Upper lobe of right lung (tissue), 1 donor: ENCODE results near the gene SNX1. TPM values are rescaled to one million over a fixed set of nuclear protein-coding genes. Genes with fewer than 3 reads are reported as not detected.

ENCODE experiments used
- ATAC-seq: fragments of 200-7000 bp; cut with Tn5 transposase; one replicate; pipeline ENCODE4 v1.9.1; 2020; ENCODE audit warnings: mild to moderate bottlenecking, moderate library complexity
- DNase-seq: peaks from one replicate; pipeline ENCODE4 v3.0.0-alpha.2; 2020
- H3K27ac ChIP-seq: fragments of 200-600 bp; one replicate; pipeline ENCODE4 v1.8.0; 2022
- H3K27me3 ChIP-seq: fragments of 200-600 bp; one replicate; pipeline ENCODE4 v1.8.0; 2022; ENCODE audit warnings: mild to moderate bottlenecking
- H3K36me3 ChIP-seq: fragments of 200-600 bp; one replicate; pipeline ENCODE4 v1.8.0; 2022
- H3K4me1 ChIP-seq: fragments of 200-600 bp; one replicate; pipeline ENCODE4 v1.8.0; 2022
- H3K4me3 ChIP-seq: fragments of 200-600 bp; one replicate; pipeline ENCODE4 v1.8.0; 2022; ENCODE audit warnings: mild to moderate bottlenecking
- H3K9me3 ChIP-seq: fragments of 200-600 bp; one replicate; pipeline ENCODE4 v1.8.0; 2022
- CTCF ChIP-seq: fragments of 200-600 bp; IDR thresholded peaks from one replicate; pipeline ENCODE4 v1.8.0; 2022; ENCODE audit warnings: antibody characterized with exemption
- intact Hi-C: fragments of 100-400 bp; cut with DNase I; formaldehyde crosslinking; loops from one replicate; pipeline ENCODE4 v1.11.0; 2022
- total RNA-seq: library from RNA; stranded (reverse); fragmentation: NEBNext Ultra II Directional; extraction: Animal tissue kit (Norgen Biotek cat#: 25700); gene quantifications from one replicate; pipeline ENCODE4 v1.2.1, GENCODE V29; 2021
- donor health status: DM: no; HTN: yes; CAD: no; lungs with severe emphysema.

SNX1 gene
- total RNA-seq, 1 donor from 2014 or later, result 162 TPM

GRCh38 chr15:64132217-64132616 is 36.4 kb downstream of the SNX1 start:
- DNase-seq (no peak), ATAC-seq (peak; percentile 45)
- H3K27ac ChIP-seq, result no peak overlapping the region
- peaks cover 97% of the 10 kb centered on the region for H3K36me3 ChIP-seq
- no peak for TF ChIP-seq CTCF
- H3K4me1 ChIP-seq, result peaks cover 11% of the 10 kb centered on the region
- H3K9me3 ChIP-seq, result no peaks in the 10 kb centered on the region
- no peaks in the 10 kb centered on the region for H3K27me3 ChIP-seq
- H3K4me3 ChIP-seq, result no peak overlapping the region
- intact Hi-C loops, result no loop called here

GRCh38 chr15:64133623-64134344 is 38.0 kb downstream of the SNX1 start:
- ATAC-seq (peak; percentile 16), DNase-seq (no peak)
- H3K36me3 ChIP-seq, result peaks cover 97% of the 10 kb centered on the region

GRCh38 chr15:64134345-64134829 is 38.6 kb downstream of the SNX1 start:
- no peak for TF ChIP-seq CTCF
- peak; percentile 66 for ATAC-seq
- intact Hi-C loops, result no loop called here
- Histone ChIP-seq H3K27me3 (no peaks in the 10 kb centered on the region), H3K36me3 (peaks cover 92% of the 10 kb centered on the region), H3K27ac (no peak overlapping the region), H3K4me1 (peaks cover 11% of the 10 kb centered on the region), H3K4me3 (no peak overlapping the region), H3K9me3 (no peaks in the 10 kb centered on the region)
- peak; percentile 84 for DNase-seq

More at GRCh38 chr15:64133623-64134344, 38.0 kb downstream of the SNX1 start:
- H3K9me3 ChIP-seq, result no peaks in the 10 kb centered on the region
- TF ChIP-seq CTCF, result no peak
- no peaks in the 10 kb centered on the region for H3K27me3 ChIP-seq
- H3K27ac ChIP-seq, result no peak overlapping the region
- H3K4me1 ChIP-seq, result peaks cover 11% of the 10 kb centered on the region
- intact Hi-C loops, result no loop called here
- no peak overlapping the region for H3K4me3 ChIP-seq

- H3K9me3 ChIP-seq, result no peaks in the 10 kb centered on the region
- H3K4me1 ChIP-seq, result peaks cover 11% of the 10 kb centered on the region
- intact Hi-C loops, result no loop called here
- no peak for DNase-seq
- no peak overlapping the region for H3K27ac ChIP-seq
- TF ChIP-seq CTCF, result no peak
- H3K36me3 ChIP-seq, result peaks cover 86% of the 10 kb centered on the region
- H3K27me3 ChIP-seq, result no peaks in the 10 kb centered on the region
- H3K4me3 ChIP-seq, result no peak overlapping the region
- ATAC-seq, result no peak
Observed at GRCh38 chr15:64136347-64136746, 40.6 kb downstream of the SNX1 start.

- no peak overlapping the region for H3K27ac ChIP-seq
- ATAC-seq (peak; percentile 7), DNase-seq (no peak)
- peaks cover 83% of the 10 kb centered on the region for H3K36me3 ChIP-seq
- intact Hi-C loops, result no loop called here
- H3K27me3 ChIP-seq, result no peaks in the 10 kb centered on the region
- no peak for TF ChIP-seq CTCF
- H3K9me3 ChIP-seq, result no peaks in the 10 kb centered on the region
- H3K4me3 ChIP-seq, result no peak overlapping the region
- H3K4me1 ChIP-seq, result peaks cover 11% of the 10 kb centered on the region
Observed at GRCh38 chr15:64137226-64137833, 41.5 kb downstream of the SNX1 start.
